ENCODE results near the gene DRD4.

The DRD4 gene

DNA sequence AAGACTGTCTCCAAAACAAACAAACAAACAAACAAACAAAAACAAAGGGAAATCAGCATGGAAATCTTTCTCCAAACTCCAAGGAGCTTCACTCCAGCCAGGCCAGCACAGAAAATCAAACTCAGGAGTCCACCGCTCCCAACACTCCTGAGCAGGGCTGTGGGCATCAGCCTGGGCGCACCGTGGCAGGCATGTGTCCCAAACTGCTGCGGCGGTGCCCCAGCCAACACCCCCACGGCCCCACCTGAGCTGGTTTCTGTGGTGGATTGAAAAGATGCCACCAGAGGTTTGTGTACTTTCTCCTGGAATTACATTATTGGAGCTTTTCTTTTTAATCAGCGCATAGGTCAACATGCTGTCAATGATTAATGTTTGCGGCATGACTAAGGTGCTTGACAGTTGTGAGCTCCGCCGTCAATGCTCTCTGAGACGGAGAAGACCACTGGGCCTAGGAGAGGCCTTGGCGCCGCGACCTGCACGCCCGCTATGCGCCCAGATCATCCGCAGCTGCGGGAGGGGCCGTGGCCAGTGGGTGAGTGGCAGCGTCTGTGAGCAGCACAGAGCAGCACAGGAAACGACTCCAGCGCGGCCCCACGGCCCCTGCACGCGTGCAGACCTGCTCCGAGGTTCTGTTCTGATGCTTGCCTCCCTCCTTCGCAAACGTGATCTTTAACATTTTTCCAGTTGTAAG lies 18.1 kb downstream of the DRD4 start:
- Histone ChIP-seq H4K20me1 (peaks cover 61% of the 10 kb centered on the region), H3K4me3 (no peak overlapping the region), H3K4me1 (peaks cover 11% of the 10 kb centered on the region), H3K9me3 (no peaks in the 10 kb centered on the region), H3K4me2 (no peak overlapping the region), H3K27me3 (no peaks in the 10 kb centered on the region), H3K9ac (no peak overlapping the region), H3K27ac (no peak overlapping the region), H3K36me3 (peaks cover 94% of the 10 kb centered on the region)
- no peak for TF ChIP-seq Cebpa-rat (IDR thresholded peaks at IDR 0.05)

DNA sequence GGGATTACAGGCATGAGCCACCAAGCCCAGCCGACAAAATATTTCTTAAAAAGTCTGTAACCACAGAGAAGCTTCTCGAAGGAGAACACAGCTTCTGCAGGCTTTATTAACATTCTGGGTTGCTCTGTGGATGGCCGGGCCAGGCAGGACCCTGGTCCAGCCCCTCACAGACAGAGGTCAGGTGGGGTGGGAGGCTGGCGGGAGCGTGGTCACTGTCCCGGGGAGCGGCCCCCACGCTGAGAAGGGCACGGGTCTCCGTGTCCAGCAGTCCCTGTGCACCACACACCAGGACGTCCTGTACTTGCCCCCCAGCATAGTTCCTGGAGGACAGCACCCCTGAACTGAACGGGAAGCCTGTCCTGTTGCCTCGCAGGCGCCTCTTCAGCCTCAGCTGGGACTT lies 19.4 kb downstream of the DRD4 start:
- H3K36me3 ChIP-seq = peaks cover 93% of the 10 kb centered on the region
- H3K27ac ChIP-seq = no peak overlapping the region
- H3K9me3 ChIP-seq = no peaks in the 10 kb centered on the region
- TF ChIP-seq Cebpa-rat (IDR thresholded peaks at IDR 0.05) = no peak
- peaks cover 24% of the 10 kb centered on the region for H3K4me1 ChIP-seq
- H3K27me3 ChIP-seq = no peaks in the 10 kb centered on the region
- no peak overlapping the region for H3K9ac ChIP-seq
- H3K4me2 ChIP-seq = no peak overlapping the region
- no peak overlapping the region for H3K4me3 ChIP-seq
- H4K20me1 ChIP-seq = peaks cover 73% of the 10 kb centered on the region

DNA sequence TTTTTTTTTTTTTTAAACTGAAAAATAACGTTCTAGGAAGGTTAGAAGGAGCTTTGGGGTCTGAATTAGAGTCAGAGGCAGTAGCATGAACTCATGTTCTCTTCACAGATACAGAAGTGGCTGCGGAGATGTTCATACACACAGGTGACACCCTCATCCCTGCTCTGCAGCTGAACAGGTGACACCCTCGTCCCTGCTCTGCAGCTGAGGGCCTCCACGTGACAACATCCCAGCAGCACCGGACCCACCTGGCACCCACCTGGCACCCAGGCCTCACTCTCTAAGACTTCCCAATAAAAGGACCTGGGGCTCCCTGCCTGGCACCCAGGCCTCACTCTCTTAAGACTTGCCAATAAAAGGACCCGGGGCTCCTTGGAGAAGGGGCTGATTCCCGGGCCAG lies 19.8 kb downstream of the DRD4 start:
- Histone ChIP-seq H3K27ac (no peak overlapping the region), H3K36me3 (peaks cover 94% of the 10 kb centered on the region), H4K20me1 (peaks cover 78% of the 10 kb centered on the region), H3K9me3 (no peaks in the 10 kb centered on the region), H3K4me1 (peaks cover 28% of the 10 kb centered on the region), H3K4me3 (no peak overlapping the region), H3K4me2 (no peak overlapping the region), H3K27me3 (no peaks in the 10 kb centered on the region), H3K9ac (no peak overlapping the region)
- TF ChIP-seq Cebpa-rat (IDR thresholded peaks at IDR 0.05) = no peak

DNA sequence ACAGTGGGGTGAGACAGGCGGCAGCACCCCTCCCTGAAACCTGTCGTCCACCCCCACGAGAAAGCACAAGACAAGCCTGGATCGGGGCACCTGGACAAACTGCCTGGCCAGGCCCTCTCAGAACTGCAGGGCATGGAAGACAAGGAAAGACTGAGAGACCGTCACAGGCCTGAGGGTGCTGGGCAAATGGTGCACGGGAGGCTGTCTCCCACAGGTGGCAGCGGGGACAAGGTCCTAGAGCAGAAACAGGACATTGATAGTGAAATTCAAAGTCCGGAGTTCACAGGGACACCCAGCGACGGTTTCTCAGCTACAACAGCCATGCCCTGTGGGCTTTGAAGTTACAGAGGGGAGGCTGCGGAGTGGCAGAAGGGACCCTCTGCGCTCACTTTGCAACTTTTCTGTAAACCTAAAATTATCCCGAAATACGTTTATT lies 20.6 kb downstream of the DRD4 start:
- Histone ChIP-seq H3K9ac (no peak overlapping the region), H3K4me2 (no peak overlapping the region), H3K4me1 (peaks cover 28% of the 10 kb centered on the region), H3K9me3 (no peaks in the 10 kb centered on the region), H3K27ac (no peak overlapping the region), H3K36me3 (peaks cover 96% of the 10 kb centered on the region), H4K20me1 (peaks cover 86% of the 10 kb centered on the region), H3K27me3 (no peaks in the 10 kb centered on the region), H3K4me3 (no peak overlapping the region)
- TF ChIP-seq Cebpa-rat (IDR thresholded peaks at IDR 0.05) = no peak

DNA sequence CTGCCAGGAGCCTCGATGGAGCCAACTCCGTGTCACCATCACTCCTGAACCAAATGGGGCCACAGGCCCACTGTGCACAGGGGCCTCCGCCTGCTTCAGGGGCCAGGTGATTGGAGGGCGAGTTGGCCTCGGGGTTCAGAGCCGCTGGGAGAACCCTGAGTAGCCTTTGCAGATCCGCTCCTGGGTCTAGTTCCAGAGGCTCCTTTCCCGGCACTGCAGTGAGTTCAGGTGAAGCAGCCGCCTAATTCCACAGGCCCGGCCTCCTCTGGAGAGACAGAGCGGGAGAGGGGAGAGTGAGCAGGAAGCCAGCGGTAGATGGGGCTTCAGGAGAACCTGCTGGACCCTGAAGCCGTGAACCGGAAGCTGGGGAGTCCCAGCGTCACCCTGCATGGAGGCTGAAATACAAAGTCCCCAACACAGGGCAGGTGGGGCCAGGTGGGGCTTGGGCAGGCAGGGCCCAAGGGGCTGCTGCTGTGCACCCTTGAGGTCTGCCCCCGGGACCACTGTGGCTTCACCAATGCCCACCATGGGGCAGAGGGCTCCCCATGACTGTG lies 22.5 kb downstream of the DRD4 start:
- no peak overlapping the region for H3K27ac ChIP-seq
- H3K36me3 ChIP-seq = peaks cover 95% of the 10 kb centered on the region
- no peak for TF ChIP-seq Cebpa-rat (IDR thresholded peaks at IDR 0.05)
- H3K4me1 ChIP-seq = peaks cover 28% of the 10 kb centered on the region
- no peak overlapping the region for H3K4me3 ChIP-seq
- no peaks in the 10 kb centered on the region for H3K27me3 ChIP-seq
- peak overlapping the region; percentile 18; the same call in 1 of the 2 replicates for H3K9ac ChIP-seq
- H3K9me3 ChIP-seq = no peaks in the 10 kb centered on the region
- H3K4me2 ChIP-seq = peak overlapping the region; percentile 83
- H4K20me1 ChIP-seq = peaks cover 96% of the 10 kb centered on the region

DNA sequence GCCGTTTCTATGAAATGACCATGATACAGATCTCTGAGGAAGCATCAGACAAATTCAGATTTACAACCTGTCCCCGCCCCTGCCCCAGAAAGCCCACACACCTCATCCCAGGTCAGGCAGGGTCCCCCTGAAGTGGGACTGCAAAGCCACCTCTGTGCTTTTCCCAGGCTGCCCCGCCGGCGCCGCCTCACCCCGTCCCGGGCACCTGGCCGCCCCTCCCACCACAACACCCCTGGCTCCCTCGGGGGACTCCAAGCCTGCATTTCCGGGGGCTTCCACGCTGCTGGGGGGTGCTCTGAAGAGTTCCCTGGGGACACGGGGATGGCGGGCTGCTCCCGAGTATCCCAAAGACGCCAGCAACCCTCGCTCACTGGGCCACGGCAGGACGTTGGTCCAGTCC lies 23.2 kb downstream of the DRD4 start:
- Histone ChIP-seq H3K9ac (peak overlapping the region; percentile 18; the same call in 1 of the 2 replicates), H3K4me3 (no peak overlapping the region), H3K4me1 (peaks cover 28% of the 10 kb centered on the region), H3K9me3 (no peaks in the 10 kb centered on the region), H3K4me2 (peak overlapping the region; percentile 83), H3K27me3 (no peaks in the 10 kb centered on the region), H4K20me1 (peaks cover 92% of the 10 kb centered on the region), H3K27ac (no peak overlapping the region), H3K36me3 (peaks cover 93% of the 10 kb centered on the region)
- no peak for TF ChIP-seq Cebpa-rat (IDR thresholded peaks at IDR 0.05)

DNA sequence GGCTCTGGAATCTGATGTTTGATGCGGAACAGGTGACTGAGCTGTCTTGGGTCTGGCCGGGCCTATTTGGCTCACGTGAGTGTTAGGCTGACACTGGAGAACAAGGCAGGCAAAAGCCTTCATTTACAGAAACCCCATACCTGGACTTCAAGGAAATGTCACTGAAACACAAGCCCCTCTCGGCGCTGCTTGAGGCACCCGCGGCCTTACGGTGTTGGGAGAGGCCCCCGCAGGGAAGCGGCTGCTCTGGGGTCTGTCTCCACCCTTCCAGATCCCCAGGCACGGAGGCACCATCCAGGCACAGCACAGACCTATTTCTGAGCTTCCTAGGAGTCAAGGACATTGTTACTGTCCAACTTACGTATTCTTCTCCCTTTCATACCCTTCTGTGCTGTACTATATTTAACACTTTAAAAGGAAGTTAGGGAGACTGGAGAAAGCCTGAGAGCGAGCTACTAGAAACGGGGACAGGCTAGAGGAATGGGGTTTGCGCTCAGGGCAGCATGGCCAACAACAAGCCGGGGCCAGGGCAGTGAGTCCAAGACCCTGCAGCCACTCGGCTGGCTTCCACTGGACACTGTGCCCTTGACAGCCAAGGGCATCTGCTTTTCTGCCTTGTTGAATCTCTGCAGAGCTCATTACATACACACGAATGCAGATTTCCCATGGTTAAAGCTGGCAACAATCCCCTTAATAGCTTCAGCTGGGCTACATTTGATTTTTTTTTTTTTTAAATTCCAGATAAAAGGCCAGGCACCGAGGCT lies 23.8 kb downstream of the DRD4 start:
- no peak overlapping the region for H3K9ac ChIP-seq

DNA sequence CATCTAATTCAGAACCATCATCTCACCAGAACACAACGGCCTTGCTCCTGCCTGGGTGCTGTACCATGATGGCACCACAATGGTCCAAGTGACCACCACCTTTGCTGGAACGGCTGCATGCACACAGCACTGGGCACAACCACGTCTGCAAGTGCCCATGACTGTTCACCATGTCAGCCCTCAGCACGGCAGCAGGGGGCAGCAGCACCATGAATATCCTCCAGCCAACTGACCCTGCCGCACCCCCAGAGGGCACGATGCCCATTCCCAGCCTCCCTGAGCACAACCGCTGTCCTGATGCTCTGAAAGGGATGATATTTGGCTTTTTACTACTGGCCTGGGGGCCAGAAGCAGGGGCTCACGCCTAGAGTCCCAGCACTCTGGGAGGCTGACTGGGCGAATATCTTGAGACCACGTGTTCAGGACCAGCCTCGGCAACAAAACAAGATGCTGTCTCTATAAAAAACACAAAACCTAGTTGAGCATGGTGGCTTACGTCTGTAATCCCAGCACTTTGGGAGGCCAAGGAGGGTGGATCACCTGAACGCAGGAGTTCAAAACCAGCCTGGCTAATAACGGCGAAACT lies 25.7 kb downstream of the DRD4 start:
- Histone ChIP-seq H3K4me1 (peaks cover 28% of the 10 kb centered on the region), H3K27me3 (no peaks in the 10 kb centered on the region), H3K9me3 (no peaks in the 10 kb centered on the region), H3K36me3 (peaks cover 91% of the 10 kb centered on the region), H3K9ac (no peak overlapping the region), H3K27ac (no peak overlapping the region), H3K4me2 (no peak overlapping the region), H4K20me1 (peaks cover 88% of the 10 kb centered on the region), H3K4me3 (no peak overlapping the region)
- TF ChIP-seq Cebpa-rat (IDR thresholded peaks at IDR 0.05) = no peak

More for the DNA sequence above, 23.8 kb downstream of the DRD4 start:
- TF ChIP-seq Cebpa-rat (IDR thresholded peaks at IDR 0.05) = no peak
- H3K4me2 ChIP-seq = peak overlapping the region; percentile 83
- H3K4me3 ChIP-seq = no peak overlapping the region
- H3K27me3 ChIP-seq = no peaks in the 10 kb centered on the region
- H3K9me3 ChIP-seq = no peaks in the 10 kb centered on the region
- peaks cover 92% of the 10 kb centered on the region for H4K20me1 ChIP-seq
- H3K36me3 ChIP-seq = peaks cover 93% of the 10 kb centered on the region
- peaks cover 28% of the 10 kb centered on the region for H3K4me1 ChIP-seq
- no peak overlapping the region for H3K27ac ChIP-seq

DNA sequence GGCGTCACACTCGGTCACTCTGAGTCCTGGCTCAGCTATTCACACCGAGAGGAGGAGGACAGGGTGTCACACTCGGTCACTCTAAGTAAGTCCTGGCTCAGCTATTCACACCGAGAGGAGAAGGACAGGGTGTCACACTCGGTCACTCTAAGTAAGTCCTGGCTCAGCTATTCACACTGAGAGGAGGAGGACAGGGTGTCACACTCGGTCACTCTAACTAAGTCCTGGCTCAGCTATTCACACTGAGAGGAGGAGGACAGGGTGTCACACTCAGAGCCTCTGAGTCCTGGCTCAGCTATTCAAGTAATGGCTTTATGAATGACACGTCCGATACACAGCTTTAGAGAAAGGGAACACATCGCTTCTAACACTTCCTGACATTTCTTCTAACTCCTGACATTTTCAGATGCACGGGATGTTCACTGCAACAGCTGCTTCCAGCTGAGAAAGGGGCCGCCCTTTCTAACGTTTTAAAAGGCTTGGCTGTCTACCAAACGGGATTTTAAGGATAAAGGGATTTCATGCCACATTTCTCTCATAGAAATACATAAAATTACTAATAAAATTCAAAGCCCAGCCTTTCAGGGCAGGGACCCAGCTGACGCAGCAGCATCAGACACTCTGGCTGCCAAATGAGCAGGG lies 28.1 kb downstream of the DRD4 start:
- H4K20me1 ChIP-seq = peaks cover 80% of the 10 kb centered on the region
- TF ChIP-seq Cebpa-rat (IDR thresholded peaks at IDR 0.05) = no peak
- H3K4me3 ChIP-seq = no peak overlapping the region
- H3K4me2 ChIP-seq = no peak overlapping the region
- no peaks in the 10 kb centered on the region for H3K27me3 ChIP-seq
- no peaks in the 10 kb centered on the region for H3K9me3 ChIP-seq
- no peak overlapping the region for H3K27ac ChIP-seq
- no peak overlapping the region for H3K9ac ChIP-seq
- peaks cover 93% of the 10 kb centered on the region for H3K36me3 ChIP-seq
- H3K4me1 ChIP-seq = peaks cover 16% of the 10 kb centered on the region

Data from BLaER1 (cell line).